ENCODE results near the gene CTAGE1. TPM values are rescaled to one million over a fixed set of nuclear protein-coding genes. Genes with fewer than 3 reads are reported as not detected.

The CTAGE1 gene, protein sequence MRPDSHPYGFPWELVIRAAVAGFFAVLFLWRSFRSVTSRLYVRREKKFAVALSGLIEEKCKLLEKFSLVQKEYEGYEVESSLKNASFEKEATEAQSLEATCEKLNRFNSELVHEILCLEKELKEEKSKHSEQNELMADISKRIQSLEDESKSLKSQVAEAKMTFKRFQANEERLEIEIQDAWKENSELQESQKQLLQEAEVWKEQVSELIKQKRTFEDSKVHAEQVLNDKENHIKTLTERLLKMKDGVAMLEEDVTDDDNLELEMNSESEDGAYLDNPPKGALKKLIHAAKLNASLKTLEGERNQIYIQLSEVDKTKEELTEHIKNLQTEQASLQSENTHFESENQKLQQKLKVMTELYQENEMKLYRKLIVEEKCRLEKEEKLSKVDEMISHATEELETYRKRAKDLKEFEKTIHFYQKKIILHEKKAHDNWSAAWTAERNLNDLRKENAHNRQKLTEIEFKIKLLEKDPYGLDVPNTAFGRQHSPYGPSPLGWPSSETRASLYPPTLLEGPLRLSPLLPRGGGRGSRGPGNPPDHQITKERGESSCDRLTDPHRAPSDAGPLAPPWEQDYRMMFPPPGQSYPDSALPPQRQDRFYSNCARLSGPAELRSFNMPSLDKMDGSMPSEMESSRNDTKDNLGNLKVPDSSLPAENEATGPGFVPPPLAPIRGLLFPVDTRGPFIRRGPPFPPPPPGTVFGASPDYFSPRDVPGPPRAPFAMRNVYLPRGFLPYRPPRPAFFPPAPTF
- total RNA-seq: under 1 TPM in 1 of 2 donors, not detected in 1; 0.06 TPM
- not detected for polyA plus RNA-seq
- long read RNA-seq, donor 1: 0 reads
- long read RNA-seq, donor 2: 0 reads
- long read RNA-seq, donor 3: 0 reads
- long read RNA-seq, donor 4: 0 reads
- long read RNA-seq, donor 5: 0 reads

DNA sequence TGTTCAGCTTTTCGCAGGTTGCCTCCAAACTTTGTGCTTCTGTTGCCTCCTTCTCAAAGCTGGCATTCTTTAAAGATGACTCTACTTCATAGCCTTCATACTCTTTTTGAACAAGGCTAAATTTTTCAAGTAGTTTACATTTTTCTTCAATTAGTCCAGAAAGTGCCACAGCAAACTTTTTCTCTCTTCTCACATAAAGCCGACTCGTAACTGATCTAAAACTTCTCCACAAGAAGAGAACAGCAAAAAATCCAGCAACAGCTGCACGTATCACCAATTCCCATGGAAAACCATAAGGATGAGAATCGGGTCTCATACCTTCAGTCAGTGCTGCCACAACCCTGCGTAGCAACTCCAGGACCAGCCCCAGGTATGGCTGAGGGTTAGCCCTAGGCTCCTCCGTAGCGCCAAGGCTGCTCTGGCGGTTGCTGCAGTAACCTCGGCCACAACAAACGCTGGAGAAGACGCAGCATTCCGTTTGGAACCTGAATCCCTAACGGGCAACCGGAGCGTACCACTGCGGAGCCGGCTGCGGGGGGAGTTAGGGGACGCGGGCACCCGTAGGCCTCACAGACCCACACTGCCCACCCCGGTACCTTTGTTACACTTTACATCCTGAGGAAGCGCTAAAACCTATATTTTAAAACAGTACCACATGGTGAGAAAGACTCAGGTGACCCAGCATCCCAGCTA is at the start of gene CTAGE1:
Gene CTAGE1, minus strand, starts transcription at position 420 of the 693 bp plus-strand sequence. Its CDS starts 104 bp downstream, at position 316.
- no peaks in the 10 kb centered on the region for H3K27me3 ChIP-seq (ENCODE audit: control insufficient read depth in 3 of 3, insufficient read depth in 3 of 3, low read length in 2 of 3)
- ATAC-seq (ENCODE audit: insufficient read depth, low FRiP score): no peak
- TF ChIP-seq, protein P1, sequence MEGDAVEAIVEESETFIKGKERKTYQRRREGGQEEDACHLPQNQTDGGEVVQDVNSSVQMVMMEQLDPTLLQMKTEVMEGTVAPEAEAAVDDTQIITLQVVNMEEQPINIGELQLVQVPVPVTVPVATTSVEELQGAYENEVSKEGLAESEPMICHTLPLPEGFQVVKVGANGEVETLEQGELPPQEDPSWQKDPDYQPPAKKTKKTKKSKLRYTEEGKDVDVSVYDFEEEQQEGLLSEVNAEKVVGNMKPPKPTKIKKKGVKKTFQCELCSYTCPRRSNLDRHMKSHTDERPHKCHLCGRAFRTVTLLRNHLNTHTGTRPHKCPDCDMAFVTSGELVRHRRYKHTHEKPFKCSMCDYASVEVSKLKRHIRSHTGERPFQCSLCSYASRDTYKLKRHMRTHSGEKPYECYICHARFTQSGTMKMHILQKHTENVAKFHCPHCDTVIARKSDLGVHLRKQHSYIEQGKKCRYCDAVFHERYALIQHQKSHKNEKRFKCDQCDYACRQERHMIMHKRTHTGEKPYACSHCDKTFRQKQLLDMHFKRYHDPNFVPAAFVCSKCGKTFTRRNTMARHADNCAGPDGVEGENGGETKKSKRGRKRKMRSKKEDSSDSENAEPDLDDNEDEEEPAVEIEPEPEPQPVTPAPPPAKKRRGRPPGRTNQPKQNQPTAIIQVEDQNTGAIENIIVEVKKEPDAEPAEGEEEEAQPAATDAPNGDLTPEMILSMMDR (IDR thresholded peaks at IDR 0.05; ENCODE audit: control extremely low read depth, extremely low read depth): no peak
- peaks cover 0 to 1% (median 0%) of the 10 kb centered on the region in 5 donors for H3K4me1 ChIP-seq (ENCODE audit: control insufficient read depth in 5 of 5, insufficient read depth in 5 of 5, low read length in 5 of 5)
- no peaks in the 10 kb centered on the region for H3K36me3 ChIP-seq (ENCODE audit: control insufficient read depth in 4 of 4, insufficient read depth in 4 of 4, low read length in 4 of 4)
- 87% methylated on average over 24 of the region's 24 CpGs for WGBS, 2 donors
- H3K4me3 ChIP-seq: no peak within 1 kb of the TSS
- no peaks in the 10 kb centered on the region for H3K9me3 ChIP-seq (ENCODE audit: control insufficient read depth in 4 of 4, insufficient read depth in 3 of 4, low read length in 3 of 4)
- H3K9ac ChIP-seq (ENCODE audit: insufficient read depth in 1 of 2, low read length in 2 of 2): no peak within 1 kb of the TSS
- H3K27ac ChIP-seq (ENCODE audit: low read depth in 1 of 2, low read length in 1 of 2): no peak within 1 kb of the TSS
- DNase-seq: no peak

DNA sequence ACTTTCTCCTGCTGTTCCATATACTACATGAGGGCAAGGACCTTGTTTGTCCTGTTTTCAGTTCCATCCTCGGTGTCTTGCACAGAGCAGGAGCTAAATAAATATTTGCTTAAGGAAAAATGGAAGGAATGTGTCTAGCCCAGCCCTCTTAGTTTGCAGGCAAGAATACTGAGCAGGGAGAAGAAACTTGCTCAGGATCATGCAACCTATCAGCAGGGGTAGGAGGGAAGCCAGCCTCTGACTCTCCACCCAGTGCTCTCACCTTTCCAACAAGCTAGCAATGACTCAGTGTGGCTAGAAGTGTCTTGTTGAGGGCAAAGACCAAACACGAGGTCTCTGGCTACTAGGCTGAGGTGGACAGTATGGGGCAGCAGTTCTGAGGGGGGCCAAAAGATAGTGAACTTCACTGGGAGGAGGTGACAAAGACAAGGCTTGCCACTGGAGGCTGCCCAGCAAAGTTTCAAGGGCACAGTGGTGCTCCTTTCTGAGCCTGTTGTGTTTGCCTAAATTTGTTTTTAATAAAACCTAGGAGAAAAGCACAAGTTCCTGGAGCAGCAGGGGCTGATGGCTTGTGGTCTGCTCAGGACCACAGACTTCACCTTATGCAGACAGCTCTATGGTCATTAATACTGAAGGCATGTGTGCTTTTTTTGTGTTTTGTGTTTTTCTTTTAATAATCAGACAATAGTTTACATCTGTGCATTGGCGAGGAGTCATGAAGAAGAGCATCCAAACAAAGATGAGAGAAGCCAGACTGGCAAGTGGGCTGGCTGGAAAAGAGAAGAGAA is 49.1 kb upstream of the CTAGE1 start:
- Histone ChIP-seq H3K9me3 (ENCODE audit: control insufficient read depth in 4 of 4, insufficient read depth in 3 of 4, low read length in 3 of 4) (peaks cover 0 to 1% (median 0%) of the 10 kb centered on the region in 4 donors), H3K27ac (ENCODE audit: low read depth in 1 of 2, low read length in 1 of 2) (peak overlapping the region; percentile 69 to 87), H3K27me3 (ENCODE audit: control insufficient read depth in 3 of 3, insufficient read depth in 3 of 3, low read length in 2 of 3) (no peaks in the 10 kb centered on the region), H3K4me3 (no peak overlapping the region), H3K36me3 (ENCODE audit: control insufficient read depth in 4 of 4, insufficient read depth in 4 of 4, low read length in 4 of 4) (no peaks in the 10 kb centered on the region), H3K4me1 (ENCODE audit: control insufficient read depth in 5 of 5, insufficient read depth in 5 of 5, low read length in 5 of 5) (peaks cover 24 to 56% (median 25%) of the 10 kb centered on the region in 5 donors), H3K9ac (ENCODE audit: insufficient read depth in 1 of 2, low read length in 2 of 2) (peak overlapping the region in 1 of 2 donors; percentile 8)
- DNase-seq (peak; percentile 35 to 74 (median 68)), ATAC-seq (ENCODE audit: insufficient read depth, low FRiP score) (peak; percentile 63)
- 55 to 75% methylated on average over 3 of the region's 3 CpGs for WGBS, 2 donors
- TF ChIP-seq, protein P1 (IDR thresholded peaks at IDR 0.05; ENCODE audit: control extremely low read depth, extremely low read depth): no peak

DNA sequence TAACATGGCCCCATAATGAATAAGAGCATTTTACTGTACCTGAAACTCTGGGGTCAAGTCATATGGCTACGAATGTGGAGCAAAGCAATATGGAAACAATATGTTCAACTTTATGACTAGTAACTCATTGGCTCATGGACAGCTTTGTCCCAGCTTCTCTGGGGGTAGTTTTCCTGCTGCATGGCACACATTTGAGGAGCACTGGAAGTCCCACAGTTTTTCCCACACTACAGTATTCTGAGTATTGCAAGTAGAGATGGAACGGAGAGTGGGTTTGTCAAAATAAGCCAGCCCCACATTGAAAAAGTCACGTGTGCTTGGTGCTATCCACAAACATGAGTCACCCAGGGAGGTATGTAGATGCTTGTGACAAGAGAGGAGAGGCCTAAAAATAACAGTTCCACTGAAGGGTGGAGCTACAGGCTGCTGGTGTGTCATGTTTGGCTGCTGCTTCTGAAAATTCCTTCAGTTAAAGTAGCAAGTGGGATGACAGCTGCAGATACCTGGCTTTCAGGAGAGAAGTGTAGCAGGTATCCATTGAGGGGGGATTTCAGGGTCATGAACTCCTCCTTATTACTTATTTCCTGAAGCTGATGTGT is 48.2 kb upstream of the CTAGE1 start:
- 47 to 86% methylated on average over 3 of the region's 3 CpGs for WGBS, 2 donors
- ATAC-seq (ENCODE audit: insufficient read depth, low FRiP score): peak; percentile 79
- DNase-seq: peak; percentile 53 to 73 (median 62)
- H3K27ac ChIP-seq (ENCODE audit: low read depth in 1 of 2, low read length in 1 of 2): peak overlapping the region; percentile 64 to 87
- no peaks in the 10 kb centered on the region for H3K9me3 ChIP-seq (ENCODE audit: control insufficient read depth in 4 of 4, insufficient read depth in 3 of 4, low read length in 3 of 4)
- H3K27me3 ChIP-seq (ENCODE audit: control insufficient read depth in 3 of 3, insufficient read depth in 3 of 3, low read length in 2 of 3): no peaks in the 10 kb centered on the region
- H3K36me3 ChIP-seq (ENCODE audit: control insufficient read depth in 4 of 4, insufficient read depth in 4 of 4, low read length in 4 of 4): no peaks in the 10 kb centered on the region
- no peak overlapping the region for H3K9ac ChIP-seq (ENCODE audit: insufficient read depth in 1 of 2, low read length in 2 of 2)
- no peak overlapping the region for H3K4me3 ChIP-seq
- peaks cover 19 to 48% (median 21%) of the 10 kb centered on the region in 5 donors for H3K4me1 ChIP-seq (ENCODE audit: control insufficient read depth in 5 of 5, insufficient read depth in 5 of 5, low read length in 5 of 5)
- TF ChIP-seq, protein P1 (IDR thresholded peaks at IDR 0.05; ENCODE audit: control extremely low read depth, extremely low read depth): no peak

Measured in lung (tissue), 16 donors.